Breast epithelium (tissue), 4 donors: ENCODE measurements around the gene STARD3. TPM values are rescaled to one million over a fixed set of nuclear protein-coding genes. Genes with fewer than 3 reads are reported as not detected.

Experiments
- DNase-seq, 2 donors: peaks; one replicate each; pipeline ENCODE4 v3.0.0-alpha.2; 2019; ENCODE audit warnings: low spot score in 2 of 2
- H3K27ac ChIP-seq, 2 donors: fragments of 200-600 bp; sonication (generic) in 1 of 2; one replicate each; pipeline ENCODE4 v1.5.1; 2016 to 2019; ENCODE audit warnings: mild to moderate bottlenecking in 1 of 2
- H3K27me3 ChIP-seq, 2 donors: fragments of 200-600 bp; sonication (generic) in 1 of 2; one replicate each; pipeline versions ENCODE4 v1.5.1 to v1.6.0; 2017 to 2019; ENCODE audit warnings: control low read depth in 1 of 2, mild to moderate bottlenecking in 1 of 2
- H3K36me3 ChIP-seq: fragments of 200-600 bp; one replicate; pipeline ENCODE4 v1.5.1; 2019
- H3K4me1 ChIP-seq, 2 donors: fragments of 200-600 bp; sonication (generic); one replicate each; pipeline ENCODE4 v1.5.1; 2016 to 2019; ENCODE audit warnings: control low read depth in 1 of 2
- H3K4me3 ChIP-seq, 3 donors: fragments of 200-600 bp; sonication (generic); 1 replicate in 2 of 3; 2 replicates in 1 of 3; pipeline ENCODE4 v1.5.1; 2016 to 2019; ENCODE audit warnings: mild to moderate bottlenecking in 3 of 3, moderate library complexity in 2 of 3
- H3K9me3 ChIP-seq, 2 donors: fragments of 200-600 bp; sonication (generic) in 1 of 2; one replicate each; pipeline ENCODE4 v1.5.1; 2016 to 2019; ENCODE audit warnings: control low read depth in 1 of 2
- CTCF ChIP-seq, 3 donors: fragments of 450-650 bp; IDR thresholded peaks; one replicate each; pipeline ENCODE4 v1.5.1; 2016 to 2017; ENCODE audit warnings: antibody characterized with exemption in 3 of 3, mild to moderate bottlenecking in 3 of 3, moderate library complexity in 3 of 3
- POLR2A ChIP-seq: fragments of 450-650 bp; IDR thresholded peaks from one replicate; pipeline ENCODE4 v1.6.1; 2016; ENCODE audit warnings: antibody characterized with exemption, mild to moderate bottlenecking, moderate library complexity
- POLR2AphosphoS5 ChIP-seq, 3 donors: sonication (generic); formaldehyde crosslinking; IDR thresholded peaks; one replicate each; pipeline ENCODE4 v1.6.1; 2017; ENCODE audit warnings: antibody characterized with exemption in 3 of 3
- intact Hi-C: fragments of 100-400 bp; cut with DNase I; formaldehyde crosslinking; loops from one replicate; pipeline ENCODE4 v1.15.1; 2023; ENCODE audit warnings: low total_unique reads
- total RNA-seq, 3 donors: library from RNA; depleted of rRNA; stranded (reverse); fragments of >200 nt; gene quantifications; one replicate each; pipeline ENCODE4 v1.1.0, GENCODE V29; 2016

STARD3 gene
- total RNA-seq, 3 donors from 2014 or later = 37.0 to 43.9 (median 42.0) TPM

- H3K4me3 ChIP-seq = peak overlapping the region in 1 of 3 donors; percentile 11
- peaks cover 6% of the 10 kb centered on the region for H3K36me3 ChIP-seq
- H3K9me3 ChIP-seq = no peaks in the 10 kb centered on the region
- peaks cover 0 to 24% of the 10 kb centered on the region in 2 donors for H3K4me1 ChIP-seq
- TF ChIP-seq POLR2AphosphoS5 (IDR thresholded peaks at IDR 0.05) = no peak
- no peak for TF ChIP-seq CTCF (IDR thresholded peaks at IDR 0.05)
- TF ChIP-seq POLR2A = no peak
- intact Hi-C loops = no loop called here
- DNase-seq = no peak
- peaks cover 0 to under 1% of the 10 kb centered on the region in 2 donors for H3K27me3 ChIP-seq
- H3K27ac ChIP-seq = peak overlapping the region; percentile 64 to 68
These were observed 25.0 kb downstream of the STARD3 start for GRCh38 chr17:39661744-39662541.

GRCh38 chr17:39662551-39663339 lies 25.8 kb downstream of the STARD3 start:
- Histone ChIP-seq H3K9me3 (no peaks in the 10 kb centered on the region), H3K4me3 (no peak overlapping the region), H3K27ac (peak overlapping the region; percentile 64 to 68), H3K27me3 (peaks cover 3 to 6% of the 10 kb centered on the region in 2 donors), H3K4me1 (peaks cover 8 to 29% of the 10 kb centered on the region in 2 donors), H3K36me3 (peaks cover 6% of the 10 kb centered on the region)
- TF ChIP-seq POLR2AphosphoS5 (IDR thresholded peaks at IDR 0.05) (no peak), POLR2A (no peak), CTCF (IDR thresholded peaks at IDR 0.05) (no peak)
- intact Hi-C loops = no loop called here
- DNase-seq = no peak

GRCh38 chr17:39663340-39663687 lies 26.4 kb downstream of the STARD3 start:
- Histone ChIP-seq H3K9me3 (no peaks in the 10 kb centered on the region), H3K4me1 (peaks cover 12 to 34% of the 10 kb centered on the region in 2 donors), H3K27ac (peak overlapping the region; percentile 64 to 68), H3K4me3 (no peak overlapping the region), H3K36me3 (peaks cover 6% of the 10 kb centered on the region), H3K27me3 (peaks cover 3 to 6% of the 10 kb centered on the region in 2 donors)
- no peak for TF ChIP-seq POLR2A
- TF ChIP-seq POLR2AphosphoS5 (IDR thresholded peaks at IDR 0.05) = no peak
- TF ChIP-seq CTCF (IDR thresholded peaks at IDR 0.05) = no peak
- no peak for DNase-seq
- intact Hi-C loops = no loop called here

GRCh38 chr17:39663688-39664580 lies 27.0 kb downstream of the STARD3 start:
- H3K27me3 ChIP-seq = peaks cover 3 to 6% of the 10 kb centered on the region in 2 donors
- intact Hi-C loops = loop anchor here (1.0 kb wide), 1 partner anchor 55 kb away; no protein-coding TSS in a partner anchor
- H3K27ac ChIP-seq = peak overlapping the region; percentile 58 to 64
- no peak overlapping the region for H3K4me3 ChIP-seq
- H3K36me3 ChIP-seq = peaks cover 6% of the 10 kb centered on the region
- H3K9me3 ChIP-seq = no peaks in the 10 kb centered on the region
- DNase-seq = no peak
- no peak for TF ChIP-seq POLR2A
- TF ChIP-seq POLR2AphosphoS5 (IDR thresholded peaks at IDR 0.05) = no peak
- TF ChIP-seq CTCF (IDR thresholded peaks at IDR 0.05) = no peak
- H3K4me1 ChIP-seq = peaks cover 16 to 34% of the 10 kb centered on the region in 2 donors
